Measurements from ENCODE around the gene DROSHA.
"Not testable (repeated sequence)": the region's sequence is repeated elsewhere in the genome, so short reads cannot be mapped to it uniquely, and the experiment has no call there.

The DROSHA gene

GRCh38 chr5:31415009-31415923 is 116.6 kb downstream of the DROSHA start:
- DNase-seq: no peak

GRCh38 chr5:31413030-31413812 is 118.7 kb downstream of the DROSHA start:
- DNase-seq: no peak

GRCh38 chr5:31412324-31412723 is 119.6 kb downstream of the DROSHA start:
- no peak for DNase-seq

- DNase-seq: no peak
These were observed 121.8 kb downstream of the DROSHA start for GRCh38 chr5:31410089-31410488.

- no peak for DNase-seq
These were observed 123.1 kb downstream of the DROSHA start for GRCh38 chr5:31408814-31409213.

- DNase-seq: no peak
These were observed 123.8 kb downstream of the DROSHA start for GRCh38 chr5:31407921-31408693.

- DNase-seq: no peak
These were observed 127.6 kb downstream of the DROSHA start for GRCh38 chr5:31404325-31404724.

- no peak for DNase-seq
These were observed 130.2 kb downstream of the DROSHA start for GRCh38 chr5:31401691-31402090.

GRCh38 chr5:31397926-31398557 is 133.9 kb downstream of the DROSHA start:
- no peak for DNase-seq

- no peak for DNase-seq
These were observed 135.1 kb downstream of the DROSHA start for GRCh38 chr5:31396611-31397295.

GRCh38 chr5:31395450-31396045 is 136.3 kb downstream of the DROSHA start:
- not testable (repeated sequence) for DNase-seq

GRCh38 chr5:31393126-31393525 is 138.8 kb downstream of the DROSHA start:
- DNase-seq: no peak

GRCh38 chr5:31392061-31392460 is 139.8 kb downstream of the DROSHA start:
- no peak for DNase-seq

- no peak for DNase-seq
These were observed 141.6 kb downstream of the DROSHA start for GRCh38 chr5:31390256-31390655.

- DNase-seq: no peak
These were observed 145.9 kb downstream of the DROSHA start for GRCh38 chr5:31385774-31386537.

- DNase-seq: no peak
These were observed 148.2 kb downstream of the DROSHA start for GRCh38 chr5:31383734-31384133.

GRCh38 chr5:31382051-31382878 is 149.6 kb downstream of the DROSHA start:
- no peak for DNase-seq

- DNase-seq: no peak
These were observed 150.6 kb downstream of the DROSHA start for GRCh38 chr5:31381299-31381698.

- no peak for DNase-seq
These were observed 151.8 kb downstream of the DROSHA start for GRCh38 chr5:31380049-31380448.

- DNase-seq: no peak
These were observed 153.1 kb downstream of the DROSHA start for GRCh38 chr5:31378838-31379237.

Data from GOT3 (cell line).